HG02798 (cell line): ENCODE data around the gene ZNF263.
A peak's percentile ranks its signal among the peaks of the same experiment; 100 is the strongest.
"Not testable (repeated sequence)": the region's sequence is repeated elsewhere in the genome, so short reads cannot be mapped to it uniquely, and the experiment has no call there.

Source experiments
- ATAC-seq: cut with Tn5 transposase; IDR thresholded peaks from one replicate; pipeline ENCODE4 v1.9.1; 2021; ENCODE audit warnings: mild to moderate bottlenecking; ENCODE audit not compliant: unreplicated experiment, poor library complexity

ZNF263 gene

GRCh38 chr16:3266873-3267537, 16.3 kb upstream of the ZNF263 start:
- ATAC-seq, result no peak

- no peak for ATAC-seq
Measured at GRCh38 chr16:3268294-3268693, 15.0 kb upstream of the ZNF263 start.

- not testable (repeated sequence) for ATAC-seq
Measured at GRCh38 chr16:3270718-3271117, 12.6 kb upstream of the ZNF263 start.

GRCh38 chr16:3271281-3271680, 12.0 kb upstream of the ZNF263 start:
- not testable (repeated sequence) for ATAC-seq

GRCh38 chr16:3274490-3274889, 8.8 kb upstream of the ZNF263 start:
- no peak for ATAC-seq

- no peak for ATAC-seq
Measured at GRCh38 chr16:3274947-3275346, 8.3 kb upstream of the ZNF263 start.

- no peak for ATAC-seq
Measured at GRCh38 chr16:3276679-3277078, 6.6 kb upstream of the ZNF263 start.

GRCh38 chr16:3281222-3281820, 2.0 kb upstream of the ZNF263 start:
- ATAC-seq, result no peak

GRCh38 chr16:3282103-3282729, 1.1 kb upstream of the ZNF263 start:
- ATAC-seq, result peak; percentile 19

GRCh38 chr16:3283543-3284447, 504 bp downstream of the ZNF263 start:
- ATAC-seq, result no peak

GRCh38 chr16:3285131-3285530, 1.8 kb downstream of the ZNF263 start:
- ATAC-seq, result no peak

GRCh38 chr16:3289998-3290673, 6.8 kb downstream of the ZNF263 start:
- ATAC-seq, result no peak

GRCh38 chr16:3292604-3293003, 9.3 kb downstream of the ZNF263 start:
- ATAC-seq, result no peak

- ATAC-seq, result no peak
Measured at GRCh38 chr16:3295209-3295608, 11.9 kb downstream of the ZNF263 start.

GRCh38 chr16:3295783-3296182, 12.5 kb downstream of the ZNF263 start:
- ATAC-seq, result no peak

- no peak for ATAC-seq
Measured at GRCh38 chr16:3304370-3304769, 21.1 kb downstream of the ZNF263 start.

- ATAC-seq, result peak; percentile 93
Measured at GRCh38 chr16:3305109-3306068, 22.1 kb downstream of the ZNF263 start, which contains the start of the genes TIGD7 and ZNF75A. TSS of gene TIGD7 (minus strand) at chr16:3305430. CDS start at chr16:3300614, 4,816 bp downstream. TSS of gene ZNF75A (plus strand) at chr16:3305497. CDS start at chr16:3308429, 2,932 bp downstream.

GRCh38 chr16:3306078-3306477, 22.8 kb downstream of the ZNF263 start:
- no peak for ATAC-seq

GRCh38 chr16:3311496-3311895, 28.2 kb downstream of the ZNF263 start:
- ATAC-seq, result no peak
